Activated CD4-positive, alpha-beta T cell treated with anti-CD3 and anti-CD28 coated beads, Interleukin-2, amount 10 ng/mL, durations not matched to agents 24 days and 14 days (primary cell): Measurements from ENCODE around the gene FEN1. TPM values are rescaled to one million over a fixed set of nuclear protein-coding genes. Genes with fewer than 3 reads are reported as not detected.
A peak's percentile ranks its signal among the peaks of the same experiment; 100 is the strongest.

Source experiments
- DNase-seq: peaks from one replicate; pipeline ENCODE4 v3.0.0; 2022
- H3K27ac Mint-ChIP-seq: one replicate; pipeline ENCODE4 v1.8.0; 2022; ENCODE audit warnings: mild to moderate bottlenecking, mixed read lengths
- H3K27me3 Mint-ChIP-seq: one replicate; pipeline ENCODE4 v1.8.0; 2022; ENCODE audit warnings: mixed read lengths
- H3K36me3 Mint-ChIP-seq: one replicate; pipeline ENCODE4 v1.8.0; 2022; ENCODE audit warnings: low read depth, mild to moderate bottlenecking, mixed read lengths
- H3K4me1 Mint-ChIP-seq: one replicate; pipeline ENCODE4 v1.8.0; 2021; ENCODE audit warnings: mixed read lengths
- H3K4me3 Mint-ChIP-seq: one replicate; pipeline ENCODE4 v1.8.0; 2022; ENCODE audit warnings: mild to moderate bottlenecking, moderate library complexity, mixed read lengths
- H3K9me3 Mint-ChIP-seq: one replicate; pipeline ENCODE4 v1.8.0; 2021; ENCODE audit warnings: mixed read lengths
- intact Hi-C: fragments of 100-400 bp; cut with micrococcal nuclease; formaldehyde crosslinking; loops from one replicate; pipeline ENCODE4 v1.15.1; 2023
- total RNA-seq: library from RNA; stranded (reverse); gene quantifications from 2 replicates; pipeline ENCODE4 v1.2.3, GENCODE V29; 2022

Gene FEN1
- total RNA-seq, 1 donor from 2014 or later, result 144 TPM

GRCh38 chr11:61764606-61765260, 28.0 kb upstream of the FEN1 start:
- Mint-ChIP-seq H3K27me3 (peaks cover 3% of the 10 kb centered on the region), H3K4me3 (no peak overlapping the region)

GRCh38 chr11:61765550-61766253, 27.0 kb upstream of the FEN1 start:
- no peak overlapping the region for H3K4me3 Mint-ChIP-seq
- DNase-seq, result no peak
- H3K36me3 Mint-ChIP-seq, result no peaks in the 10 kb centered on the region
- no peak overlapping the region for H3K27ac Mint-ChIP-seq
- H3K9me3 Mint-ChIP-seq, result no peaks in the 10 kb centered on the region
- no peaks in the 10 kb centered on the region for H3K4me1 Mint-ChIP-seq
- intact Hi-C loops, result no loop called here
- H3K27me3 Mint-ChIP-seq, result peaks cover 3% of the 10 kb centered on the region

More at GRCh38 chr11:61764606-61765260, 28.0 kb upstream of the FEN1 start:
- Mint-ChIP-seq H3K9me3 (no peaks in the 10 kb centered on the region), H3K27ac (no peak overlapping the region), H3K36me3 (no peaks in the 10 kb centered on the region), H3K4me1 (no peaks in the 10 kb centered on the region)
- DNase-seq, result no peak
- intact Hi-C loops, result no loop called here

DNA sequence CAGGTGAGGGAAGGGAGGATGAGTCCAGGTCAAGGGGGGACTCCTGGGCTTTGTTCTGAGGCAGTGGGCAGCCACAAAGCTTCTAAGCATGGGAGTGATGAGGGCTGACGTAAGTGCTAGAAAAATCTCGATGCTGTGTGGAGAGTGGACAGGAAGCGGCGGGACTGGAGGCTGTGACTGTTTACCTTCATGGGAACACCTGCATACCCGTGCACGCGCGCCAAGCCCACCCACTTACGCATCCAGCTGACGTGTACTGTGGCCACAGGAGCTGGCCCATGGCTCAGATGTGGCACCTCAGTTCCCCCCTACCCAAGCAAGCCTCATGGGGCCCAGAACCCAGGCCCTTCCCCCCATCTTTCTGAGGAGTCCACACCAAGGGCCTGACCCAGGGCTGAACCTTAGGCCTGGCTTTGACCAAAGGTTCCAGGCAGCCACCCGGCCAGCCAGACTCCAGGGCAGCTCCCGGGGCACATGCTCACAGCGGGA, 26.3 kb upstream of the FEN1 start:
- intact Hi-C loops, result no loop called here
- H3K27ac Mint-ChIP-seq, result no peak overlapping the region
- H3K4me1 Mint-ChIP-seq, result peaks cover 2% of the 10 kb centered on the region
- H3K9me3 Mint-ChIP-seq, result no peaks in the 10 kb centered on the region
- no peak overlapping the region for H3K4me3 Mint-ChIP-seq
- no peak for DNase-seq
- H3K36me3 Mint-ChIP-seq, result no peaks in the 10 kb centered on the region
- peaks cover 3% of the 10 kb centered on the region for H3K27me3 Mint-ChIP-seq

DNA sequence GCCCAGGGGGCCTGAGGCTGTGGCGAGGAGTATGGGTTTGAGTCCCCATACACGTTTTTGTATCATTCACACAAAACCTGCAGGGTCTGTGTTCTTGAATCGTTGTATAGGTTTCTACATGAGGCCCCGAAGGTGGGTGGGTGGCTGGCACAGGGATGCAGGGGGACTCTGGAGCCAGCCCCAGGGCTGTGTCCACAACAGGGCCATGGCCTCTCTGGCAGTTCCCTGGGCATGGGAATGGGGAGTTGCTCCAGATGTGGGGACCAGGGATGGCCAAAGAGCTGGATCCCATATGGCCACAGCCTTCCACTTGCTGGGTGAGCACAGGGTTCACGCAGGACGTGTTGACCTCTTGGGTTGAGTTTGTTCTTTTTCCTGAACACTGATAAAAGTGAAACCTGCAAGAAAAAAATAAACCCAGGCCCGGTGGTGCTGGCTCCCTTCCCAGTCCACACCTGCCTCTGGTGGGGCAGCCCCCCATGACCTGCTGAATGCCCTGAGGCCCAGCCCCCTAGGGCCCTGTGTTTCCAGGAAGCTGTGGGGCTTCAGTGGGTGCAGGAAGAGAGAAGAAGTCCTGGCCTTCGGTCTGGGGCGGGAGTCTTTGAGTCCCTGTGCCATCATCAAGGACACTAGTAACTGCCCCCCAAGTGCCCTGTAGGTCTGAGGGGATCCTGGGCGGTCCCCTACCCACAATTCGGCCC, 24.2 kb upstream of the FEN1 start:
- no peaks in the 10 kb centered on the region for H3K9me3 Mint-ChIP-seq
- no peaks in the 10 kb centered on the region for H3K27me3 Mint-ChIP-seq
- H3K4me3 Mint-ChIP-seq, result no peak overlapping the region
- DNase-seq, result no peak
- no peaks in the 10 kb centered on the region for H3K36me3 Mint-ChIP-seq
- intact Hi-C loops, result no loop called here
- no peak overlapping the region for H3K27ac Mint-ChIP-seq
- peaks cover 2% of the 10 kb centered on the region for H3K4me1 Mint-ChIP-seq

- Mint-ChIP-seq H3K4me1 (peaks cover 2% of the 10 kb centered on the region), H3K27me3 (no peaks in the 10 kb centered on the region), H3K9me3 (no peaks in the 10 kb centered on the region), H3K36me3 (no peaks in the 10 kb centered on the region), H3K4me3 (no peak overlapping the region), H3K27ac (no peak overlapping the region)
- DNase-seq, result no peak
- intact Hi-C loops, result no loop called here
These were observed 23.4 kb upstream of the FEN1 start for GRCh38 chr11:61769169-61769920.

DNA sequence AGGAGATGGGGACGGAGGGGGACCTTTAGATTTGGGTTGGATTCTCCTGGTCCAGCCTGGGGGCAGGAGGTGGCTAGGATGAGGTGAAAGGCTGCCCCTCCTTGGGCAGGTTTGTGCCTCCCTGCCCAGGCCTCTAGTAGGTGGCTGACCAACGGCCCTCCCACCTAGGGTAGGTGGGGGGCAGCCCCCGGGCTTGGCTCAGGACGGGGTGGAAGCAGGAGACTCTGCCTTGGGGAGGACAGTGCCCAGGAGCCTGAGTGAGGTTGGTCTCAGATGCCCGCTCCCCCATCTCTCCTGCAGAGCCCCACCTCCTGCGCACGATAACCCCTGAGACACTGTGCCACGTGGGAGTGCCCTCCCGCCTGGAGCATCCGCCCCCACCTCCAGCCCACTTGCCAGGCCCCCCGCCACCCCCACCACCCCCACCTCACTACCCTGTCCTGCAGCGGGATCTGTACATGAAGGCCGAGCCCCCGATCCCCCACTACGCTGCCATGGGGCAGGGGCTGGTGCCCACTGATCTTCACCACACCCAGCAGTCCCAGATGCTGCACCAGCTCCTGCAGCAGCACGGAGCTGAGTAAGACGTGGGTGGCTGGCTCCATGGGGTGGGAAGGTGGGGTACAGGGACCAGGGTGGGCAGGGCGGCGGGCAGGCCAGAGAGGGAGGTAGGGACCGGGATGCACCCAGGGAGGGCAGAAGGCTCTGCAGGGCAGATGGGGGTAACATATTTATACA, 22.6 kb upstream of the FEN1 start:
- no peak overlapping the region for H3K27ac Mint-ChIP-seq
- H3K36me3 Mint-ChIP-seq, result no peaks in the 10 kb centered on the region
- no peaks in the 10 kb centered on the region for H3K27me3 Mint-ChIP-seq
- no peak overlapping the region for H3K4me3 Mint-ChIP-seq
- no peak for DNase-seq
- H3K9me3 Mint-ChIP-seq, result no peaks in the 10 kb centered on the region
- H3K4me1 Mint-ChIP-seq, result peaks cover 2% of the 10 kb centered on the region
- intact Hi-C loops, result no loop called here

DNA sequence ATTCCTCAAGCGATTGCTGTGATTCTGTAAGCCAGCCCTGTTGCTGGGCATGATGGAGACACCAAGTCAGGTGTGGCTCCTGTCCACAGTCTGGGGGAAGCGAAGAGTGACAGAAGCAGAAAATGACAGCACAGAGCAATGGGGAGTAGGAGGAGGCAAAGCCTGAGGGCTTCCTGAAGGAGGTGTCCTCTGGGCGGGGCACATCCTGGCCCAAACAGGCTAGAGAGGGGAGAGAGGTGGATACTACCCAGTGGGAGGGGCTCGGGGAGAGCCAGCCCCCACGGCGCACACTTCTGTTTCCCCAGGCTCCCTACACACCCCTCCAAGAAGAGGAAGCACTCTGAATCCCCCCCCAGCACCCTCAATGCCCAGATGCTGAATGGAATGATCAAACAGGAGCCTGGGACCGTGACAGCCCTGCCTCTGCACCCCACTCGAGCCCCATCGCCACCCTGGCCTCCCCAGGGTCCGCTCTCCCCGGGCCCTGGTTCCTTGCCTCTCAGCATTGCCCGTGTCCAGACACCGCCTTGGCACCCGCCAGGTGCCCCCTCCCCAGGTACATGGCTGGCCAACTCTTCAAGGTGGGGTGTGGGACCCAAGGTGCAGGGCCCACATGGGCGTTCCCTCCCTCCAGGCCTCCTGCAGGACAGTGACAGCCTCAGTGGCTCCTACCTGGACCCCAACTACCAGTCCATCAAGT, 21.4 kb upstream of the FEN1 start:
- Mint-ChIP-seq H3K27me3 (no peaks in the 10 kb centered on the region), H3K4me1 (peaks cover 5% of the 10 kb centered on the region), H3K4me3 (no peak overlapping the region), H3K9me3 (no peaks in the 10 kb centered on the region), H3K27ac (no peak overlapping the region), H3K36me3 (no peaks in the 10 kb centered on the region)
- no peak for DNase-seq
- intact Hi-C loops, result no loop called here

GRCh38 chr11:61771985-61772455, 20.7 kb upstream of the FEN1 start:
- H3K9me3 Mint-ChIP-seq, result no peaks in the 10 kb centered on the region
- DNase-seq, result no peak

GRCh38 chr11:61773356-61773755, 19.4 kb upstream of the FEN1 start:
- H3K4me3 Mint-ChIP-seq, result no peak overlapping the region
- H3K27ac Mint-ChIP-seq, result no peak overlapping the region
- intact Hi-C loops, result no loop called here
- no peaks in the 10 kb centered on the region for H3K27me3 Mint-ChIP-seq
- no peak for DNase-seq
- peaks cover 15% of the 10 kb centered on the region for H3K4me1 Mint-ChIP-seq
- no peaks in the 10 kb centered on the region for H3K9me3 Mint-ChIP-seq
- no peaks in the 10 kb centered on the region for H3K36me3 Mint-ChIP-seq

More at GRCh38 chr11:61771985-61772455, 20.7 kb upstream of the FEN1 start:
- H3K27ac Mint-ChIP-seq, result no peak overlapping the region
- H3K4me3 Mint-ChIP-seq, result no peak overlapping the region
- peaks cover 10% of the 10 kb centered on the region for H3K4me1 Mint-ChIP-seq
- intact Hi-C loops, result no loop called here
- no peaks in the 10 kb centered on the region for H3K36me3 Mint-ChIP-seq
- no peaks in the 10 kb centered on the region for H3K27me3 Mint-ChIP-seq

DNA sequence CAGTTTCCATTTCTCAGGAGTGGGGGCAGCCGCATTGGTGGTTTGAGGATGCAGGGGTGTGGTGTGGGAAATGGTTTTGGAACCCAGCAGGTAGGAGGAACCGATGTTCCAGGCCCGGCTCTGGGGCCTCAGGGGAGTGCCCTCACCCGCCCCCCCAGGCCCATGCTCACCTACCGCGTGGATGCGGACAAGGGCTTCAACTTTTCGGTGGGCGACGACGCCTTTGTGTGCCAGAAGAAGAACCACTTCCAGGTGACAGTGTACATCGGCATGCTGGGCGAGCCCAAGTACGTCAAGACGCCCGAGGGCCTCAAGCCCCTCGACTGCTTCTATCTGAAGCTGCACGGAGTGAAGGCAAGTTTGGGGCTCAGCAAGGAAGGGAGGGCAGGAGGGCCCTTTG, 18.9 kb upstream of the FEN1 start:
- H3K9me3 Mint-ChIP-seq, result no peaks in the 10 kb centered on the region
- intact Hi-C loops, result no loop called here
- no peak for DNase-seq
- H3K4me3 Mint-ChIP-seq, result no peak overlapping the region
- H3K4me1 Mint-ChIP-seq, result peaks cover 15% of the 10 kb centered on the region
- H3K27me3 Mint-ChIP-seq, result no peaks in the 10 kb centered on the region
- no peaks in the 10 kb centered on the region for H3K36me3 Mint-ChIP-seq
- H3K27ac Mint-ChIP-seq, result no peak overlapping the region

GRCh38 chr11:61774411-61774810, 18.3 kb upstream of the FEN1 start:
- Mint-ChIP-seq H3K4me3 (no peak overlapping the region), H3K9me3 (no peaks in the 10 kb centered on the region), H3K4me1 (peaks cover 15% of the 10 kb centered on the region), H3K27ac (no peak overlapping the region), H3K27me3 (no peaks in the 10 kb centered on the region), H3K36me3 (no peaks in the 10 kb centered on the region)
- DNase-seq, result no peak
- intact Hi-C loops, result no loop called here

GRCh38 chr11:61775106-61775505, 17.6 kb upstream of the FEN1 start:
- Mint-ChIP-seq H3K4me1 (peaks cover 15% of the 10 kb centered on the region), H3K36me3 (no peaks in the 10 kb centered on the region), H3K4me3 (no peak overlapping the region), H3K27ac (no peak overlapping the region), H3K27me3 (no peaks in the 10 kb centered on the region), H3K9me3 (no peaks in the 10 kb centered on the region)
- DNase-seq, result peak; percentile 56
- intact Hi-C loops, result no loop called here
